ENCODE results near the gene DCN.
"Not testable (repeated sequence)": the region's sequence is repeated elsewhere in the genome, so short reads cannot be mapped to it uniquely, and the experiment has no call there.

The DCN gene

GRCh38 chr12:91182636-91183455 lies at the start of gene DCN:
Gene DCN (minus strand): TSS chr12:91182817. CDS start chr12:91178552, 4,265 bp downstream.
- DNase-seq, result no peak

GRCh38 chr12:91230841-91231240 lies 48.2 kb upstream of the DCN start:
- DNase-seq, result no peak

DNA sequence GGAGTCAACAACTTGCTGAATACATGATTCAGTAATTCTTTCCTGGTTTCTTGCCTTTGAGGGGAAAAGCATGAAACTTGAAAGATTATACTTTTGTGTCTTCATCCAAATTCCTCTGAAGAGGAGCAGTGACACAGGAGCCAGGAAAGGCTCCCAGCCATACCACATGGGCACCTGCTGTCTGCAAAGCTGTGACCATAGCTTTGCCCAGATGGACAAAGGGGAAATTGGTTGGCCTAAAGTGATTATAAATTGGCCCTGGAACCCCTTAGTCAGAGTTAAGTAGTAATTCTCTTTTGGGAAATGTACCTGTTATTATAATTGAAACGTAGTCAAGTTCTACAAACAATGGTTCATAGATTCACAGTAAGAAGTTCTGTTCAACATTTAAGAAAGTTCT lies 44.3 kb upstream of the DCN start:
- no peak for DNase-seq

DNA sequence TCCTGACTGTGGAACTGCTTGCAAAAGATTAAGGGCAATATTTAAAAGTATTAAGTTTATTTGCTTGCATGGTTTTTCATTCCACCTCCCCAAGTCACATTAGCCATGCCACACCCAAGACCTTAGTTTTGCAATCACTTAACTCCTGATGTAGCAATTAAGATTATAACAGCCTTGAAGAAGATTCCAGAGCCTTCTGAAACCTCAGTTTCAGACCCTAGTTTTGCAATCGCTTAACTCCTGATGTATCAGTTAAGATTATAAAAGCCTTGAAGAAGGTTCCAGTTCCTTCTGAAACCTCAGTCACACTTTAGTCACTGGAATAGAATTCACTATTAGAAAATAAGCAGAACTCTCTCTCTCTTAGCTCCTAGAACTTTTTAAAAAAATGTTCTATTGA lies 42.7 kb upstream of the DCN start:
- no peak for DNase-seq

- no peak for DNase-seq
These were observed 41.8 kb upstream of the DCN start for GRCh38 chr12:91224401-91224800.

DNA sequence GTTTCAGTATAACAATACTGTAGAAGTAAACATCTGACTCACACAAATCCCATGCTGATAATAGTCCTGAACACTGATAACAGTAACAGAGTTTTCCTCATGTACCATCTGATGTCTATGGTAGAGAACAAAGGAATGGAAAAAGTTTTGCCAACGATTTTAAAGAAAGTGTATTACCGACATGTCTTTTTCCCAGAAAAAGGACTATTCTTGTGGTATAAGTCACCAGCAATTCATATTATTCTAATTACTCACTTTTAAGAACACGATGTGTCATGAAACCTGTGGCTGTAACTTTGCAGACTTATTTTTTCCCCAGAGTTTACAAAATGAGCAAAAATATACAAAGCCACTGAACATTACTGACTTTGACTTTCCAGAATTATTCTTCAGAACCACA lies 40.1 kb upstream of the DCN start:
- DNase-seq, result no peak

GRCh38 chr12:91219919-91220318 lies 37.3 kb upstream of the DCN start:
- DNase-seq, result no peak

DNA sequence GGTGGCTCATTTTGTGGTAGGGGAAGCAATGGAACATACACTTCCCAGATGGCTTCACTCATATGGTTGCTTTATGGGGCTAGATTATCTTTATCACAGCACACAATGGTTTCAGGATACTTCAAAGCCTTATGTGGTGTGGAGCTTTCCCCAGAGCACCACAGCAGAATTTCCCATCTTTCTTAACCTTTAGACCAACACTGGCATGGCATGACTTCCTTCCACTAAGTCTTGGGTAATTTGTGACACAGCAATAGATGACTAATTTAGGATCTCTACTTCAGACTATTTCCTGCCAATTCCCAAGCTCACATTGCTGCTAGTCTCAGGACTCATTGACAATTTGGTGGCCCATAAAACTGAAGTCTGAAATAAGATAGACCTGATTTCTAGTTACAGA lies 36.9 kb upstream of the DCN start:
- DNase-seq, result no peak

GRCh38 chr12:91216871-91217270 lies 34.3 kb upstream of the DCN start:
- DNase-seq, result no peak

GRCh38 chr12:91215940-91216454 lies 33.4 kb upstream of the DCN start:
- DNase-seq, result no peak

DNA sequence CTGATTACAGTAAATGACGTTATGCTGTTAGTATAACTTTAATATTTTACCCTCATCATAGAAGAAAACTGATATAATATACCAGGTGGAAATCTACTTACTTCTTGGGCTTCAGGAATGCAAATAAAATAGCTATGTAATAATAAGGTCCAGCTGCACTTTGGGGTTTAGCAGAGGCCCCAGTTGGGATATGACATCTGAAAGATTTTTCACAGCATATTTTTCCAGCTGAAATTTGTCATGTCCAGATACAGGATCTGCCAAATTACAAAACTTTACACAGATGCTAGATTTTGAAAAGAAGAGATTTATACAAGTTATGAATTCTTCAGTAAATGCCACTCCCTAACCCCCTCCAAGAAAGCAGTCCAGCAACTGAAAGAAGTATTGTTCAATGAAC lies 29.2 kb upstream of the DCN start:
- DNase-seq, result no peak

GRCh38 chr12:91210618-91211017 lies 28.0 kb upstream of the DCN start:
- no peak for DNase-seq

- DNase-seq, result no peak
These were observed 27.5 kb upstream of the DCN start for GRCh38 chr12:91210144-91210543.

DNA sequence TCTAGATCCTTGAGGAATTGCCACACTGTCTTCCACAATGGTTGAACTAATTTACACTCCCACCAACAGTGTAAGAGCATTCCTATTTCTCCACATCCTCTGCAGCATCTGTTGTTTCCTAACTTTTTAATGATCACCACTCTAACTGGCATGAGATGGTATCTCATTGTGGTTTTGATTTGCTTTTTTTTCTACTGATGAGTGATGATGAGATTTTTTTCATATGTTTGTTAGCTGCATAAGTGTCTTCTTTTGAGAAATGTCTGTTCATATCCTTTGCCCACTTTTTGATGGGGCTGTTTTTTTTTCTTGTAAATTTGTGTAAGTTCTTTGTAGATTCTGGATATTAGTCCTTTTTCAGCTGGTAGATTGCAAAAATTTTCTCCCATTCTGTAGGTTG lies 24.7 kb upstream of the DCN start:
- DNase-seq, result not testable (repeated sequence)

GRCh38 chr12:91205811-91206210 lies 23.2 kb upstream of the DCN start:
- DNase-seq, result no peak

DNA sequence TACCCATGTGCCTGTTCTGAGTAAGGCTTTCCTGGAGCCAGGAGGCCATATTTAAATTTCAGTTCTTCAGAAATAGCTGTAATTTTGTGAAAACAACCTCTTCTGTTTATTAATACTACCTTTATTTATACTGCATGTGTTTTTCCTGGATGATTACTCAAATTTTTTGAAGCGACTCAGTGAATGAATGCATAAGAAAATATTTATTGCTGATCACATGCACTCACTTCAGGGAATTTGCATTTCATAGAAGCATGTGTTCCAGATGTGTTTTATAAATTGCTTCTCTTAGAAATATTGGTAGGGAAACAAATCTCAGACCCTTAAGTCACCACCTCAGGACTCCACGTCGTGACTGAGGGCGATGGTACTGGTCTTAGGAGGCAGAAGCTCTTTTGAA lies 21.8 kb upstream of the DCN start:
- DNase-seq, result no peak

- DNase-seq, result no peak
These were observed 21.0 kb upstream of the DCN start for GRCh38 chr12:91203610-91204009.

GRCh38 chr12:91202390-91202789 lies 19.8 kb upstream of the DCN start:
- DNase-seq, result no peak

DNA sequence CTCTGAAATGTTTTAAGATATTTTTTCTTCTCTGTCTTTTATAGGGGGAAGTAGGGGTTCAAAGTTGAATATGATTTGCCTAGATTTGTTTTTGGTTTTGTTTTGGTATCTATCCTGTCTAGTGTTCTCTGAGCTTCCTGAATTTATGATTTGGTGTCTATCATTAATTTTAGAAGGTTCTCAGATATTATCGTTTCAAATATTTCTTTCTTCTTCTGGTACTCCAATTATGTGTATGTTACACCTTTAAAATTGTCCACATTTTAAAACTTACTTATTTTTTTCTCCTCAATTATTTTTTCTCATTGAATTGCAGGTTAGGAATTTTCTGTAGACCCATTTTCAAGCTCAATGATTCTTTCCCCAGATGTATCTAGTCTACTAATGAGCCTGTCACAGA lies 13.8 kb upstream of the DCN start:
- no peak for DNase-seq

DNA sequence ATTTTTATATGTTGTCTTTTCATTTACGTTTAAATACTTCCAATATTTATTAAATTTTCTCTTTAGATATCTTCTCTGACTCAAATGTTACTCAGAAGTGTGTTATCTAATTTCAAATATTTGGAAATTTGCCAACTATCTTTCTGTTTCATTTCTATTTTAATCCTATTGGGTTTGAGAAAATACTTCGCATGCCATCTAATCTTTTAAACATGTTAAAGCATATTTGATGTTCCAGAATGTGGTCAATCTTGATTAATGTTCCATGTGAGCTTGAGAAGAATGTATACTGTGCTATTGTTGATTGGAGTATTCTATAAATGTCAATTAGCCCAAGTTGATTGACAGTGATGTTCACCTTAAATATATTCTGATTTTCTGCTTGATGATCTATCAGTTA lies 11.9 kb upstream of the DCN start:
- no peak for DNase-seq

GRCh38 chr12:91191513-91192111 lies 9.0 kb upstream of the DCN start:
- no peak for DNase-seq

- no peak for DNase-seq
These were observed 6.9 kb upstream of the DCN start for GRCh38 chr12:91189516-91189915.

- DNase-seq, result no peak
These were observed 6.2 kb upstream of the DCN start for GRCh38 chr12:91188778-91189177.

GRCh38 chr12:91186156-91186555 lies 3.5 kb upstream of the DCN start:
- no peak for DNase-seq

GRCh38 chr12:91185421-91185820 lies 2.8 kb upstream of the DCN start:
- DNase-seq, result no peak

Data from activated T-cell treated with anti-CD3 and anti-CD28 coated beads, Interleukin-2, amount 50 U/mL, for 1 hour (primary cell).